Caco-2 (cell line): ENCODE results near the gene EFCAB9. TPM values are rescaled to one million over a fixed set of nuclear protein-coding genes. Genes with fewer than 3 reads are reported as not detected.
A peak's percentile ranks its signal among the peaks of the same experiment; 100 is the strongest.

Source experiments
- BruUV-seq: library from RNA; stranded (reverse); fragments of 400-500 nt; replicated peaks from 2 replicates; lab custom pipeline; 2021; lab: Mats Ljungman, UMichigan
- CTCF ChIA-PET: fragments of 300-600 bp; sonication (Branson Sonifier 250); formaldehyde crosslinking; loops from one replicate; lab custom pipeline; 2022; ENCODE audit warnings: antibody characterized with exemption; lab: Charles Lee
- POLR2A ChIA-PET: fragments of 300-600 bp; sonication (Branson Sonifier 250); formaldehyde crosslinking; loops from one replicate; lab custom pipeline; 2022; ENCODE audit warnings: antibody characterized with exemption; lab: Charles Lee
- DNase-seq, 2 experiments: peaks; one replicate each; pipeline versions ENCODE4 v3.0.0 to v3.0.0-alpha.2; 2020 to 2022
- H3K27me3 ChIP-seq: replicated peaks from 2 replicates; pipeline ENCODE4 v1.6.0; 2011; ENCODE audit warnings: low read length; ENCODE audit not compliant: control insufficient read depth, insufficient read depth
- H3K36me3 ChIP-seq: 2 replicates; pipeline ENCODE4 v1.5.1; 2011; ENCODE audit warnings: low read length; ENCODE audit not compliant: control insufficient read depth, insufficient read depth
- H3K4me1 ChIP-seq: fragments of 250-450 bp; sonication (Bioruptor Pico); 2 replicates; pipeline ENCODE4 v1.5.1; 2020; ENCODE audit warnings: mild to moderate bottlenecking
- H3K4me3 ChIP-seq: 2 replicates; pipeline ENCODE4 v1.5.1; 2011; ENCODE audit warnings: low read depth, mild to moderate bottlenecking, control low read depth, low read length
- H3K9me3 ChIP-seq: fragments of 250-450 bp; sonication (Bioruptor Pico); 2 replicates; pipeline ENCODE4 v1.5.1; 2020; ENCODE audit warnings: mild to moderate bottlenecking, moderate library complexity
- H3K27ac Mint-ChIP-seq: one replicate; pipeline ENCODE4 v1.8.0; 2022; ENCODE audit warnings: mixed read lengths; ENCODE audit not compliant: unreplicated experiment
- H3K27me3 Mint-ChIP-seq: one replicate; pipeline ENCODE4 v1.8.0; 2022; ENCODE audit warnings: mixed read lengths; ENCODE audit not compliant: insufficient read depth, unreplicated experiment
- H3K36me3 Mint-ChIP-seq: one replicate; pipeline ENCODE4 v1.8.0; 2022; ENCODE audit warnings: mild to moderate bottlenecking, mixed read lengths; ENCODE audit not compliant: insufficient read depth, unreplicated experiment
- H3K4me1 Mint-ChIP-seq: one replicate; pipeline ENCODE4 v1.8.0; 2022; ENCODE audit warnings: low read depth, mixed read lengths; ENCODE audit not compliant: unreplicated experiment
- H3K4me3 Mint-ChIP-seq: one replicate; pipeline ENCODE4 v1.8.0; 2022; ENCODE audit warnings: mild to moderate bottlenecking, moderate library complexity, mixed read lengths; ENCODE audit not compliant: unreplicated experiment
- H3K9me3 Mint-ChIP-seq: one replicate; pipeline ENCODE4 v1.8.0; 2022; ENCODE audit warnings: mixed read lengths; ENCODE audit not compliant: unreplicated experiment
- CTCF ChIP-seq, 2 experiments: fragments of 200-600 bp in 1 of 2; IDR thresholded peaks; 1 replicate in 1 of 2; 2 replicates in 1 of 2; pipeline versions ENCODE4 v1.5.1 to v1.8.0; 2011 to 2022; ENCODE audit warnings: antibody characterized with exemption in 1 of 2, control low read depth in 1 of 2, inconsistent platforms in 1 of 2, low read depth in 1 of 2, low read length in 1 of 2, mild to moderate bottlenecking in 1 of 2, moderate library complexity in 1 of 2; ENCODE audit not compliant: insufficient read depth in 1 of 2, severe bottlenecking in 1 of 2, unreplicated experiment in 1 of 2
- intact Hi-C: fragments of 100-400 bp; cut with micrococcal nuclease; formaldehyde crosslinking; loops from one replicate; pipeline ENCODE4 v1.10.0; 2022; ENCODE audit not compliant: unreplicated experiment
- total RNA-seq: library from RNA; stranded (reverse); gene quantifications from 2 replicates; pipeline ENCODE4 v1.2.3, GENCODE V29; 2022

EFCAB9 gene
- total RNA-seq, 1 experiment from 2014 or later: not detected

DNA sequence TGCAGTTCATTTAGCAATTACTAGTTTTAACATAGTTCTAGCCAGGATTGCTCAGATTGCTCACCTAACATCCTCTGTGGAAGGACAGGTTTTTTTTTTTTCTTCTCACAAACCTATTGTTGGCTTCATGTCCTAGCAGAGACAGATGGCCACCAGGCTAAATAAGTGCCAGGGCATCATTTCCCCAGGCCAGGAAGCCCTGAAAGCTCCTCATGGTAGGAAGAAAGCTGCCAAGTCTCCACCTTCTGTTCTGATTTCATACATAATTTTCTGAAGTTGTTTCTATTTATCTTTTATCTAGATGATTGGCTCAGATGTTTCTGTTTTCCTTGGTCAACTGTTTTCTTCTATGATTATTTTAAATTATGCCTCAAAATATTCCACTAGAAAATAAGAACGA is 31.0 kb downstream of the EFCAB9 start:
- Mint-ChIP-seq H3K27ac (no peak overlapping the region), H3K4me3 (no peak overlapping the region), H3K4me1 (no peaks in the 10 kb centered on the region), H3K9me3 (no peaks in the 10 kb centered on the region), H3K27me3 (no peaks in the 10 kb centered on the region), H3K36me3 (peaks cover 63% of the 10 kb centered on the region)
- Histone ChIP-seq H3K4me1 (no peaks in the 10 kb centered on the region), H3K9me3 (0 out of 2 replicates have a peak, but pooled peaks cover 3% of the 10 kb centered on the region), H3K36me3 (no peaks in the 10 kb centered on the region; the same call in 1 of the 2 replicates), H3K4me3 (no peak overlapping the region), H3K27me3 (no peaks in the 10 kb centered on the region)
- intact Hi-C loops: no loop called here
- no peak for TF ChIP-seq CTCF (IDR thresholded peaks at IDR 0.05; ENCODE audit: insufficient read depth in 1 of 2, low read depth in 1 of 2, low read length in 1 of 2, severe bottlenecking in 1 of 2, unreplicated experiment in 1 of 2)
- no peak for DNase-seq
- no TSS peak for BruUV-seq
- POLR2A ChIA-PET: no interaction called here
- CTCF ChIA-PET: no interaction called here

- H3K36me3 Mint-ChIP-seq: peaks cover 69% of the 10 kb centered on the region
- H3K27me3 Mint-ChIP-seq: no peaks in the 10 kb centered on the region
- no TSS peak for BruUV-seq
- peaks cover 8% of the 10 kb centered on the region for H3K4me1 Mint-ChIP-seq
- Histone ChIP-seq H3K9me3 (0 out of 2 replicates have a peak, but pooled peaks cover 3% of the 10 kb centered on the region), H3K36me3 (peaks cover 1% of the 10 kb centered on the region), H3K27me3 (no peaks in the 10 kb centered on the region), H3K4me1 (peaks cover 10% of the 10 kb centered on the region), H3K4me3 (no peak overlapping the region)
- POLR2A ChIA-PET: no interaction called here
- H3K4me3 Mint-ChIP-seq: no peak overlapping the region
- no peak for TF ChIP-seq CTCF (IDR thresholded peaks at IDR 0.05; ENCODE audit: insufficient read depth in 1 of 2, low read depth in 1 of 2, low read length in 1 of 2, severe bottlenecking in 1 of 2, unreplicated experiment in 1 of 2)
- CTCF ChIA-PET: no interaction called here
- no peaks in the 10 kb centered on the region for H3K9me3 Mint-ChIP-seq
- H3K27ac Mint-ChIP-seq: no peak overlapping the region
- DNase-seq: no peak
- intact Hi-C loops: no loop called here
Observed at GRCh38 chr5:172229904-172230303, 35.9 kb downstream of the EFCAB9 start.

- no TSS peak for BruUV-seq
- Mint-ChIP-seq H3K4me3 (no peak overlapping the region), H3K4me1 (peaks cover 40% of the 10 kb centered on the region), H3K27ac (peak overlapping the region; percentile 70), H3K27me3 (no peaks in the 10 kb centered on the region), H3K36me3 (peaks cover 51% of the 10 kb centered on the region), H3K9me3 (no peaks in the 10 kb centered on the region)
- Histone ChIP-seq H3K36me3 (peaks cover 1% of the 10 kb centered on the region), H3K9me3 (no peaks in the 10 kb centered on the region), H3K27me3 (no peaks in the 10 kb centered on the region), H3K4me3 (no peak overlapping the region), H3K4me1 (peaks cover 50% of the 10 kb centered on the region)
- TF ChIP-seq CTCF (IDR thresholded peaks at IDR 0.05; ENCODE audit: insufficient read depth in 1 of 2, low read depth in 1 of 2, low read length in 1 of 2, severe bottlenecking in 1 of 2, unreplicated experiment in 1 of 2): no peak
- intact Hi-C loops: loop anchor here (1.0 to 2.0 kb wide), 2 partner anchors 23 to 49 kb away; partner anchors contain the start of gene UBTD2
- no peak for DNase-seq
- CTCF ChIA-PET: interaction anchor here (1.5 kb wide), 1 partner anchor 49 kb away, joined by 4 read pairs; no protein-coding TSS in a partner anchor
- POLR2A ChIA-PET: no interaction called here
Observed at GRCh38 chr5:172234031-172234430, 40.1 kb downstream of the EFCAB9 start.
